Astrocyte of the cerebellum (primary cell): ENCODE data around the gene MED12L.

Source experiments
- DNase-seq: peaks from one replicate; pipeline ENCODE4 v3.0.0-alpha.2; 2011; ENCODE audit warnings: low read depth
- H3K4me3 ChIP-seq: 2 replicates; pipeline ENCODE4 v1.5.1; 2011; ENCODE audit warnings: mild to moderate bottlenecking, low read depth, low read length, moderate library complexity
- CTCF ChIP-seq: IDR thresholded peaks from 2 replicates; pipeline ENCODE4 v1.5.1; 2012; ENCODE audit warnings: low read length, low read depth, moderate library complexity, mild to moderate bottlenecking; ENCODE audit errors: missing control alignments
- in situ Hi-C: cut with HindIII; loops from 2 replicates; pipeline ENCODE4 v1.10.0; 2017; ENCODE audit warnings: low sequenced_read_pairs

The MED12L gene

GRCh38 chr3:151195826-151196225 lies 110.4 kb downstream of the MED12L start:
- no peak for TF ChIP-seq CTCF
- H3K4me3 ChIP-seq, result no peak overlapping the region
- in situ Hi-C loops, result no loop called here
- DNase-seq, result no peak

GRCh38 chr3:151196434-151196833 lies 111.0 kb downstream of the MED12L start:
- in situ Hi-C loops, result no loop called here
- no peak for TF ChIP-seq CTCF
- no peak for DNase-seq
- no peak overlapping the region for H3K4me3 ChIP-seq

- TF ChIP-seq CTCF, result no peak
- no peak overlapping the region for H3K4me3 ChIP-seq
- in situ Hi-C loops, result no loop called here
- DNase-seq, result no peak
Observed at GRCh38 chr3:151197228-151197627, 111.8 kb downstream of the MED12L start.

GRCh38 chr3:151197981-151198767 lies 112.7 kb downstream of the MED12L start:
- in situ Hi-C loops, result no loop called here
- no peak overlapping the region for H3K4me3 ChIP-seq
- TF ChIP-seq CTCF, result no peak
- no peak for DNase-seq

- H3K4me3 ChIP-seq, result no peak overlapping the region
- TF ChIP-seq CTCF, result no peak
- in situ Hi-C loops, result no loop called here
- no peak for DNase-seq
Observed at GRCh38 chr3:151198849-151199248, 113.4 kb downstream of the MED12L start.

DNA sequence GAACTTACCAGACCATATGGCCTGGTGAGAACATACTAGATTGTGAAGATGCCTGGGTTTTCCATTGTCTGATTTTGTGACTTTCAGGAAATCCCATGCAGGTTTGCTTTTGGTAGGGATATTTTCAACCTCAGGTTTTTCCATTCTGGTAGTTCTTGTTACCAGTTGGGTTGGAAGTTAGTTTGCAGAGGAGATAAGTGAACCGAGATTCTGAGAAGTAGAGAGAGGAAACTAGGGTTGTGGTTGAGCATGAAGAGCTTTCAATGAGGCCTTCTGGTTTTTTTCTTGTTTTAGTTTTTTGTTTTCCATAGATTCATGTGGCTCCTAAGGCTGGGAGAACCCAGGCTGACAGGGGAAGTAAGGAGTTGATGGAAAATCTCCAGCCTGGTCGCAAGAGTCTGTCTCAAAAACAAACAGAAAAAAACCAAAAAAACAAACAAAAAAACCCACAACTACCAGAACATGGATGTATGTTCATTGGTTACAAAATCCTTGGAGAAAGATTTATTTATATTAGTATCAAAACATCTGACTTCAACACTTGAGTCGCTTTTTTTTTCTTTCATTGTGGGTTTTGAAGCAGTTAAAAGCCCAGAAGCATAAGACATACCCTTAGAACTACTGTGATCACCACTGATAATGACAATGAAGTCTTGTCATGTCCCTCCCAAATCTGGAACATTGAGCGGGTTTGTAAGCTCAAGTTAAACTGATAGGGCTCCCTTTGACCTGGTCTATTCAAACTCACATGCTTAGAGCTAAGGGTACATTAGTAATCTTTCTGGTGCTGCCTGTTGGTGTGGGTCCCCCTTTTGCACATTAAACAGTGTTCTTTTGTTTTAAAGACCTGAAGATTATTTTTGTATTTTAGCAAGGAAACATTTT lies 114.3 kb downstream of the MED12L start:
- DNase-seq, result no peak
- no peak overlapping the region for H3K4me3 ChIP-seq
- in situ Hi-C loops, result no loop called here
- no peak for TF ChIP-seq CTCF
